OCI-LY1 (cell line): ENCODE measurements around the gene ACOX1.

Source experiments
- EZH2 ChIP-seq: fragments of 200-600 bp; sonication (generic), shearing (Covaris generic); IDR thresholded peaks from 2 replicates; pipeline ENCODE4 v1.8.0; 2017; ENCODE audit warnings: borderline replicate concordance, mixed run types, mild to moderate bottlenecking, antibody characterized with exemption, low read length, moderate library complexity, mixed read lengths
- TF ChIP-seq, protein P1 (sequence below): fragments of 200-600 bp; sonication (generic), shearing (Covaris generic); IDR thresholded peaks from 2 replicates; pipeline ENCODE4 v1.5.1; 2017; ENCODE audit warnings: mild to moderate bottlenecking, antibody characterized with exemption, low read length, moderate library complexity, mixed read lengths

DNA sequence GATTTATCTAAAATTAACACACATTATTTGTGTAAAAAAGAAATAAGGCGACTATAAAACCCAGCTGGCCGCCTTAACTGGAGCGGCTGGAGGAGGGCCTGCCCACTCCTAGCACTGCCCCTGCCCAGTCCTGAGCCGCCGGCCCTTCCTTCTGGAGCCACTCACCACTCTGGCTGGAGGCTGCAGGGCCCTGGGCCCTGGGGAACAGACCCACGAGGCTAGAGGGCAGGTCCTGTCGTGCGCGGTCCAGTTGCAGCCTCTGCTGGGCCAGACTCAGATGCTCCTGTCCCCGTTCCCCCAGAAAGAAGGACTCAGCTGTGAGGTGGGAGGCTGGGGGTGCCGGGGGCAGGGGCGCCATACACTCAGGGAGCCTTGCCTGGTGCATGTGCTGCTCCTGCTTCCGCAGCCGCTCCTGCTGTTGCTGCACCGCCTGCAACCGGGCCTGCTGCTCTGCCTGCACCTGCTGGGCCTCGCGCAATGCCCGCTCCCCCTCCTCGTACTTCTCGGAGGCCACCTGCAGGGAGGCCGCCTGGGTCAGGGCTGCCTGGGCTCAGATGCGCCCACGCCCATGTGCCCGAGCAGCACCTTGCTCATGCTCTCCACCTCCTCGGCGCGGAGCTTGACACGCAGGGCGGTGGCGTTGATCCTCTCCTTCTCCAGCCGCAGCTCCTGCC is 65.3 kb downstream of the ACOX1 start:
- TF ChIP-seq, protein P1, sequence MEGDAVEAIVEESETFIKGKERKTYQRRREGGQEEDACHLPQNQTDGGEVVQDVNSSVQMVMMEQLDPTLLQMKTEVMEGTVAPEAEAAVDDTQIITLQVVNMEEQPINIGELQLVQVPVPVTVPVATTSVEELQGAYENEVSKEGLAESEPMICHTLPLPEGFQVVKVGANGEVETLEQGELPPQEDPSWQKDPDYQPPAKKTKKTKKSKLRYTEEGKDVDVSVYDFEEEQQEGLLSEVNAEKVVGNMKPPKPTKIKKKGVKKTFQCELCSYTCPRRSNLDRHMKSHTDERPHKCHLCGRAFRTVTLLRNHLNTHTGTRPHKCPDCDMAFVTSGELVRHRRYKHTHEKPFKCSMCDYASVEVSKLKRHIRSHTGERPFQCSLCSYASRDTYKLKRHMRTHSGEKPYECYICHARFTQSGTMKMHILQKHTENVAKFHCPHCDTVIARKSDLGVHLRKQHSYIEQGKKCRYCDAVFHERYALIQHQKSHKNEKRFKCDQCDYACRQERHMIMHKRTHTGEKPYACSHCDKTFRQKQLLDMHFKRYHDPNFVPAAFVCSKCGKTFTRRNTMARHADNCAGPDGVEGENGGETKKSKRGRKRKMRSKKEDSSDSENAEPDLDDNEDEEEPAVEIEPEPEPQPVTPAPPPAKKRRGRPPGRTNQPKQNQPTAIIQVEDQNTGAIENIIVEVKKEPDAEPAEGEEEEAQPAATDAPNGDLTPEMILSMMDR = no peak
- no peak for TF ChIP-seq EZH2
